Ectodermal cell (in vitro differentiated cells): Measurements from ENCODE around the gene IGFBP3.

Experiments used
- H3K27ac ChIP-seq: 2 replicates; pipeline ENCODE4 v1.7.0; 2013; ENCODE audit warnings: mild to moderate bottlenecking, low read depth, low read length; ENCODE audit not compliant: insufficient read depth, poor library complexity, severe bottlenecking
- H3K27me3 ChIP-seq: 2 replicates; pipeline ENCODE4 v1.7.0; 2013; ENCODE audit warnings: mild to moderate bottlenecking, low read length; ENCODE audit not compliant: insufficient read depth, control insufficient read depth, poor library complexity, severe bottlenecking
- H3K36me3 ChIP-seq: one replicate; pipeline ENCODE4 v1.7.0; 2013; ENCODE audit warnings: low read length; ENCODE audit not compliant: control insufficient read depth, insufficient read depth
- H3K4me1 ChIP-seq: one replicate; pipeline ENCODE4 v1.7.0; 2013; ENCODE audit warnings: low read length; ENCODE audit not compliant: control insufficient read depth, insufficient read depth
- H3K4me3 ChIP-seq: 2 replicates; pipeline ENCODE4 v1.7.0; 2013; ENCODE audit warnings: low read depth, low read length, control low read depth; ENCODE audit not compliant: insufficient read depth
- H3K9me3 ChIP-seq: 2 replicates; pipeline ENCODE4 v1.7.0; 2013; ENCODE audit warnings: mild to moderate bottlenecking, low read length, moderate library complexity; ENCODE audit not compliant: control insufficient read depth
- WGBS, 2 experiments: methylation state at CpG; one replicate each; pipeline ENCODE4 v1.1.7; 2013; ENCODE audit warnings: missing lambda C conversion rate in 2 of 2; 5-methylcytosine and 5-hydroxymethylcytosine counted together

Gene IGFBP3

DNA sequence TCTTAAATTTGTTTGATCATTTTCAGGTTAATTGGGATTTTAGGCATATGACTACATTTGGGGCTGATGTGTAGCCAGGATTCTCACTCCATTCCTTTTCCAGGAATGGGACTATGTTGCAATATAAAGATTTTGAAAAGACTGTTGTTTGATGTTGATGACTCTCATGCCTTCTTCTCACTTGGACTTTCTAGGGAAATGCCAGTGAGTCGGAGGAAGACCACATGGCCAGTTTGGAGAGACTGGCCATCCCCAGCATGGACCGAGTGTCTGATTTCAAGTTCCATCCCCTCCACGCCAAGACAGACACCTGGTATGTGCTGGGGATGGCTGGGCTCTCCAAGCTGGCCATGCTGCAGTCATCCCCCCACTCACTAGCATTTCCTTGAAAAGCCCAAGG lies 5.5 kb downstream of the IGFBP3 start:
- Histone ChIP-seq H3K36me3 (no peaks in the 10 kb centered on the region), H3K27ac (no peak overlapping the region), H3K9me3 (no peaks in the 10 kb centered on the region), H3K27me3 (peaks cover 31% of the 10 kb centered on the region), H3K4me1 (no peaks in the 10 kb centered on the region), H3K4me3 (no peak overlapping the region)
- 91 to 93% methylated on average over 3 of the region's 3 CpGs for WGBS, 2 experiments

DNA sequence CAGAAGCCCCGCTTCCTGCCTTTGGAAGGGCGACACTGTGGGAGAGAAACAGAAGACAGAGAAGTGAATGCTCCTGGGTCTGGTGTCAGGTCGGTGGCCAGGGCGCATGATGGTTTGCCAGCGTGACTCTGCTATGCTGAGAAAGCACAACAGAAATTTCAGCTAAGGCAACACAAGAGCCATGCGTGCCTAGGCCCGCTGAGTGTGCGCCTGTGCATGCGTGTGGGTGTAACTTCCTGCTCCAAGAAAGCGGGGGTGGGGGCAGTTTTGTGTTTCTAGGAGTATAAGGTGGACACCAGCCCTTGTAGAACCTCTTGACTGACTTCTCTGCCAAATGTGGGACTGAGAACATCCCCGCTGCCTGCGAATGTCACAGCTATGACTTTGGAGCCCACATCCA lies 6.2 kb downstream of the IGFBP3 start:
- no peaks in the 10 kb centered on the region for H3K36me3 ChIP-seq

DNA sequence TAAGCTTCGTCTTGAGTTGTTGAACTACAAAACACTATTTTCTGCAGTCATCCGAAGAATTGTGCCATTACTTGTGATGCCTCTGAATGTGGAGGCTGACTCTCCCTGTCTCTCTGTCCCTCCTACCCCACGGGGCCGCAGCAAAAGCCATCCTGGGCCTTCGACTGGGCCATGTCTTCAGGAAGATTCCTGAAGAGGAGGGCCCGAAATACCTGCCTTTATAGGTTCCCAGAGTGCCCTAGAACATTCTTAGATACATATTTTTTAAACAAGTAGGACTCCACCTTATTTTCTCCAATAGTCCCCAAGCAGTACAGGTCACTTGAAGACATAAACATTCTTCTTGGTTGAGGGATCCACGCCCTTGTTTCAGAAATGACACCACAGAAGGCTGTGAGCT lies 8.1 kb downstream of the IGFBP3 start:
- H3K27me3 ChIP-seq: peaks cover 4% of the 10 kb centered on the region
- H3K27ac ChIP-seq: no peak overlapping the region
- no peaks in the 10 kb centered on the region for H3K9me3 ChIP-seq
- 93 to 95% methylated on average over 7 of the region's 7 CpGs for WGBS, 2 experiments
- no peaks in the 10 kb centered on the region for H3K4me1 ChIP-seq
- H3K36me3 ChIP-seq: no peaks in the 10 kb centered on the region
- no peak overlapping the region for H3K4me3 ChIP-seq

More for the DNA sequence above, 6.2 kb downstream of the IGFBP3 start:
- Histone ChIP-seq H3K4me1 (no peaks in the 10 kb centered on the region), H3K27me3 (peaks cover 24% of the 10 kb centered on the region), H3K27ac (no peak overlapping the region), H3K9me3 (no peaks in the 10 kb centered on the region), H3K4me3 (no peak overlapping the region)
- 94 to 96% methylated on average over 12 of the region's 12 CpGs for WGBS, 2 experiments

DNA sequence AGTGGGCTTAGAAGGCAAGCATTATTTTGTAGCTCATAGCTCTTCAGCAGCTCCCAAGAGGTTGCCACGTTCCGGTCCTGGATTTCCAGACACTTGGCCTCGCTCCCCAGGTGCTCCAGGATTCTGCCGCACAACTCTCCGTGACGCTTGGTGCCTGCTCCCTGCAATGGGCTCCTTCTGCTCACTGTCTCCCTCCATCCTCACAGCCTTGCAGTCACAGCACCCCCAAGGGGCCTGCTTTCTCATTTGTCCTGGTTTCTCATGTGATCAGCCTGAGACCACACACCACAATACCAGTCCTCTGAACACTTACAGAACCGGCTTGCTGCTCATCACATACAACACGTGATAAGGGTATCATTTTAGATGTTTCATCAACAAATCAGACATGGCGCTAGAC lies 9.8 kb downstream of the IGFBP3 start:
- 90 to 91% methylated on average over 9 of the region's 9 CpGs for WGBS, 2 experiments
- Histone ChIP-seq H3K36me3 (no peaks in the 10 kb centered on the region), H3K27ac (no peak overlapping the region), H3K9me3 (no peaks in the 10 kb centered on the region), H3K27me3 (no peaks in the 10 kb centered on the region), H3K4me3 (no peak overlapping the region), H3K4me1 (no peaks in the 10 kb centered on the region)

GRCh38 chr7:45910855-45911254 lies 10.2 kb downstream of the IGFBP3 start:
- Histone ChIP-seq H3K4me3 (no peak overlapping the region), H3K4me1 (no peaks in the 10 kb centered on the region), H3K36me3 (no peaks in the 10 kb centered on the region), H3K27ac (no peak overlapping the region), H3K27me3 (no peaks in the 10 kb centered on the region), H3K9me3 (no peaks in the 10 kb centered on the region)
- WGBS, 2 experiments: 89 to 92% methylated on average over 3 of the region's 3 CpGs

DNA sequence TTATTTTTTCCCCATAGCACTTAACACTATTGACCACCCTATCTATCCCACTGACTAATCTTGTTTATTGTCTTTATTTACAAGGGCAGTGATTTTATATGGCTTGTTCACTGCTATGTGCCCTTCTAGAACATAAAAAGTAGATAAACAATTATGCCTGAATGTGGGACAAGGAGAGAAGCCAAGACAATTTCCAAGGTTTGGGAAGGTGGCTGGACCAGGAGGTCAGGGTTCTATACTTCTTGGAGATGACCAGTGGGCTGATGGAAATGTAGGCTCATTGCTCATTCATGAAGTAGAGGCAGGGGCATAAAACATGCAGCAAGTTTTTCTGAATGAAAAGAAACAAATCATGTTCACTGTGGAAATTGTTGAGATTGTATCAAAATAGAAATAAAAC lies 11.5 kb downstream of the IGFBP3 start:
- H3K27me3 ChIP-seq: no peaks in the 10 kb centered on the region
- H3K9me3 ChIP-seq: no peaks in the 10 kb centered on the region
- no peaks in the 10 kb centered on the region for H3K36me3 ChIP-seq
- no peaks in the 10 kb centered on the region for H3K4me1 ChIP-seq
- no peak overlapping the region for H3K4me3 ChIP-seq
- no peak overlapping the region for H3K27ac ChIP-seq

DNA sequence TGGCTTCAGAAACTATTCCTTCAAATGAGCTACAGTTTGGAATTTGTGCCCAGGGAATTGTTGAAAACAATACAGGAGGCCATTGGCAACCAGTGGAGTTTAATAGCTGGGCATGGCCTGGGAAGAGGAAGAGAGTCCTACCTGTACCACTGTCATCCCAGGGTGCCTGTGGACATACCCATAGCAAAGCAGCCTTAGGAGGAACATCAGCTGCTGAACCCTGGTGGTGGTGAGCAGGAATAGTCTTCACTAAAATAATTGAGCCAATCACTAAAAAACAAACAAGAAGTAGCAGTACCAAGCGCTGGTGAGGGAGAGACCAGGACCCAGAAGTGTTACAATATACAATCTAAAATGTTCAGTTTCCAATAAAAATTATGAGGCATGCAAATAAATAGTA lies 18.3 kb downstream of the IGFBP3 start:
- Histone ChIP-seq H3K27me3 (no peaks in the 10 kb centered on the region), H3K4me3 (no peak overlapping the region), H3K9me3 (no peaks in the 10 kb centered on the region), H3K4me1 (no peaks in the 10 kb centered on the region), H3K36me3 (no peaks in the 10 kb centered on the region), H3K27ac (no peak overlapping the region)
- 100% methylated on average over 1 of the region's 1 CpG for WGBS, 2 experiments

- no peaks in the 10 kb centered on the region for H3K27me3 ChIP-seq
- no peak overlapping the region for H3K4me3 ChIP-seq
- no peaks in the 10 kb centered on the region for H3K4me1 ChIP-seq
- H3K36me3 ChIP-seq: no peaks in the 10 kb centered on the region
- no peaks in the 10 kb centered on the region for H3K9me3 ChIP-seq
- 91 to 92% methylated on average over 1 of the region's 1 CpG for WGBS, 2 experiments
- no peak overlapping the region for H3K27ac ChIP-seq
These were observed 19.5 kb downstream of the IGFBP3 start for GRCh38 chr7:45901566-45901965.

DNA sequence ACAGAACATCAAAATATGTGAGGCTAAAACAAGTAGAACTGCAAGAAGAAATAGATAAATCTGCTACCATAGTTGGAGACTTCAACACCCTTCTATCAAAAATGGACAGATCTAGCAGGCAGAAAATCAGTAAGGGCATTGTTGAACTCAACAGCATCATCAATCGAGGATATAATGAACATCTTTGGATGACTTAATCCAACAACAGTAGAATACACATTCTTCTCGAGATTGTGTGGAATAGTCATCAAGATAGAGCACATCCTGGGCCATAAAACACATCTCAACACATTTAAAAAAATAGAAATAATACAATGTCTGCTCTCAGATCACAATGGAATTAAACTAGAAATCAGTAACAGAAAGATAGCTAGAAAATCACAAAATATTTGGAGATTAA lies 22.9 kb downstream of the IGFBP3 start:
- Histone ChIP-seq H3K4me1 (no peaks in the 10 kb centered on the region), H3K27me3 (no peaks in the 10 kb centered on the region), H3K27ac (no peak overlapping the region), H3K9me3 (no peaks in the 10 kb centered on the region), H3K4me3 (no peak overlapping the region), H3K36me3 (no peaks in the 10 kb centered on the region)
- 96 to 100% methylated on average over 2 of the region's 2 CpGs for WGBS, 2 experiments

GRCh38 chr7:45897042-45897690 lies 23.9 kb downstream of the IGFBP3 start:
- Histone ChIP-seq H3K4me1 (no peaks in the 10 kb centered on the region), H3K4me3 (no peak overlapping the region), H3K27me3 (no peaks in the 10 kb centered on the region), H3K36me3 (no peaks in the 10 kb centered on the region), H3K9me3 (no peaks in the 10 kb centered on the region), H3K27ac (no peak overlapping the region)
- 83 to 90% methylated on average over 1 of the region's 1 CpG for WGBS, 2 experiments

DNA sequence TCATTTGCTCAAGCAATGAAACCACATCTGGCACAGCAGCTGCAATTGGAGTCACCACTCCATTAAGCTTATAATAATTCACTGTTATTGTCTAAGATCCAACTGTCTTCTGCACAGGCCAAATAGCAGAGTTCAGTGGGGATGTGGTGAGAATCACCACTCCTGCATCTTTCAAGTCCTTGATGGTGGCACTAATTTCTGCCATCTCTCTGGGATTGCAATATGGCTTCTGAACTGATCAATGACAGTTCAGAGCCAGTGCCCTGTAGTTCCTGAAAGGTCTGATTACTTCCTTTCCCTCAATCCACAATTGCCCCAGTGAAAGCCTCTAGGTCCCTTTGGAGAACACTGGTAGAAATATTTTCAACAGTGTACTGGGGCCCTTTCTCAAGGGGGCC lies 26.4 kb downstream of the IGFBP3 start:
- Histone ChIP-seq H3K4me3 (no peak overlapping the region), H3K9me3 (no peaks in the 10 kb centered on the region), H3K27me3 (peaks cover 14% of the 10 kb centered on the region), H3K36me3 (no peaks in the 10 kb centered on the region), H3K27ac (no peak overlapping the region), H3K4me1 (no peaks in the 10 kb centered on the region)
